ENCODE data around the gene MYRIP. TPM values are rescaled to one million over a fixed set of nuclear protein-coding genes. Genes with fewer than 3 reads are reported as not detected.

Gene MYRIP
- polyA plus RNA-seq, 3 donors = not detected

DNA sequence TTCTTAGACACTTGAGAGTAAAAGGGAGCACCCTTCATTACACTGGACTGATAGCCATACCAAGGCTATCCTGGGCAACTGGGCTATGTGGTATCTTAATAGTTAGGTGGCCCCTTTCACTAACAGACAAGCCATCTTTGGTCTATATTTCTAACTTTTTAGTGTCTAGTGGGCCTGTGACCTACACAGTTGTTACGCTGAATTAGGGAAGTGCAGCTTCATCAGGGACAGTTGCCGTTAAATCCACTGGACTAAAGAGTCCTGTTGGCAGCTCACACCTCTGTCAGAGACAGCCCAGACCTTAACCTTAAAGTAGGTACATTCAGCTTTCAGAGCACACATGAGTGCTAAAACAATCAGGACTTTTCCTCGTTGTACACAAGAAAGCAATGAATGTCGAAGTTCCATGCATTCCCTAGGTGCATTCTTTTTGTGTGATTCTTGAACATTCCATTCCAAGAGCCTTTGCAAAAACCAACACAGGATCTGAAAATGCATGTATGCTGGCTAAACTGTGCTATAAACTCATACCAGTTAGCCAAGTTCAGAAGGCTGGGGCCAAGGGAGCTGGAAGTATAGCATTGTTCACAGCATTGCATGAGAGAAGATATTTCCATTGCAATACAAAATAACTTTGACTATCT lies 269.9 kb downstream of the MYRIP start:
- Mint-ChIP-seq H3K4me3 (no peak overlapping the region), H3K36me3 (no peaks in the 10 kb centered on the region), H3K27me3 (ENCODE audit: low read depth in 3 of 3) (peaks cover 0 to 2% (median 2%) of the 10 kb centered on the region in 3 donors), H3K27ac (no peak overlapping the region), H3K9me3 (peaks cover 0 to 14% (median 8%) of the 10 kb centered on the region in 7 donors), H3K4me1 (no peaks in the 10 kb centered on the region)
- no peak overlapping the region for H3K27ac ChIP-seq (ENCODE audit: low read depth in 1 of 2, low read length in 2 of 2)
- no peaks in the 10 kb centered on the region for H3K4me1 ChIP-seq (ENCODE audit: control insufficient read depth in 1 of 2, insufficient read depth in 2 of 2, low read length in 2 of 2)
- peaks cover 0 to 7% of the 10 kb centered on the region in 2 donors for H3K9me3 ChIP-seq (replicated peaks in 1 of 2; ENCODE audit: control insufficient read depth in 1 of 2, insufficient read depth in 1 of 2, low read length in 2 of 2)
- no peak overlapping the region for H3K4me2 ChIP-seq (replicated peaks; ENCODE audit: extremely low read depth, low read length, poor library complexity, severe bottlenecking)
- no peaks in the 10 kb centered on the region for H4K20me1 ChIP-seq (ENCODE audit: insufficient read depth, low read length)
- H3K4me3 ChIP-seq (replicated peaks in 1 of 3; ENCODE audit: low read depth in 2 of 3, low read length in 3 of 3) = no peak overlapping the region
- TF ChIP-seq, protein P1, sequence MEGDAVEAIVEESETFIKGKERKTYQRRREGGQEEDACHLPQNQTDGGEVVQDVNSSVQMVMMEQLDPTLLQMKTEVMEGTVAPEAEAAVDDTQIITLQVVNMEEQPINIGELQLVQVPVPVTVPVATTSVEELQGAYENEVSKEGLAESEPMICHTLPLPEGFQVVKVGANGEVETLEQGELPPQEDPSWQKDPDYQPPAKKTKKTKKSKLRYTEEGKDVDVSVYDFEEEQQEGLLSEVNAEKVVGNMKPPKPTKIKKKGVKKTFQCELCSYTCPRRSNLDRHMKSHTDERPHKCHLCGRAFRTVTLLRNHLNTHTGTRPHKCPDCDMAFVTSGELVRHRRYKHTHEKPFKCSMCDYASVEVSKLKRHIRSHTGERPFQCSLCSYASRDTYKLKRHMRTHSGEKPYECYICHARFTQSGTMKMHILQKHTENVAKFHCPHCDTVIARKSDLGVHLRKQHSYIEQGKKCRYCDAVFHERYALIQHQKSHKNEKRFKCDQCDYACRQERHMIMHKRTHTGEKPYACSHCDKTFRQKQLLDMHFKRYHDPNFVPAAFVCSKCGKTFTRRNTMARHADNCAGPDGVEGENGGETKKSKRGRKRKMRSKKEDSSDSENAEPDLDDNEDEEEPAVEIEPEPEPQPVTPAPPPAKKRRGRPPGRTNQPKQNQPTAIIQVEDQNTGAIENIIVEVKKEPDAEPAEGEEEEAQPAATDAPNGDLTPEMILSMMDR (IDR thresholded peaks at IDR 0.05) = no peak
- no peak overlapping the region for H3K9ac ChIP-seq (ENCODE audit: insufficient read depth, low read length, poor library complexity, severe bottlenecking)
- DNase-seq = no peak
- H2AFZ ChIP-seq (ENCODE audit: insufficient read depth, low read depth, low read length, poor library complexity, severe bottlenecking) = no peak overlapping the region
- no peaks in the 10 kb centered on the region for H3K36me3 ChIP-seq (replicated peaks in 1 of 2; ENCODE audit: control insufficient read depth in 1 of 2, insufficient read depth in 2 of 2, low read length in 2 of 2)
- 90% methylated on average over 3 of the region's 4 CpGs for WGBS (ENCODE audit: insufficient coverage)
- intact Hi-C loops (cut with micrococcal nuclease) = no loop called here
- H3K27me3 ChIP-seq (ENCODE audit: control insufficient read depth in 2 of 2, insufficient read depth in 2 of 2, low read length in 2 of 2) = no peaks in the 10 kb centered on the region
- H3K79me2 ChIP-seq (ENCODE audit: insufficient read depth, low read length) = no peaks in the 10 kb centered on the region

DNA sequence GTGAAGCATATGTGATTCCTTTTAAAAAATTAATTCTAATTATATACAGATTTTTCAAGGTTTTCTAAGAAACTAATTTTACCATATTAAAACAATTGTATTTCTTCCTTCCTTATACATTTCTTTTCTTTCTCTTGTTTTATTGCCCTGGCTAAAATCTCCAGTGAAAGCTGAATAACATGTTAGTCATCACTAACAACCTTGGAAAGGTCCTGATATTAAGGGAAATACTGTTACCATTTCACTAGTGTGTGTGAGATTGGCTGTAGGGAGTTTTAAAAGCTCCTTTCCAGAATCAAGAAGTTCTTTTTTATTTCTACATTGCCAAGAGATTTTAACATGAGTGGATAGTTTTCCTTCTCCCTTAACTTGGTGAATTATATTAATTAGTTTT lies 270.4 kb downstream of the MYRIP start:
- no peak overlapping the region for H3K4me3 ChIP-seq (replicated peaks in 1 of 3; ENCODE audit: low read depth in 2 of 3, low read length in 3 of 3)
- no peak overlapping the region for H3K9ac ChIP-seq (ENCODE audit: insufficient read depth, low read length, poor library complexity, severe bottlenecking)
- no peak overlapping the region for H3K27ac Mint-ChIP-seq
- peaks cover 0 to 14% (median 8%) of the 10 kb centered on the region in 7 donors for H3K9me3 Mint-ChIP-seq
- H3K79me2 ChIP-seq (ENCODE audit: insufficient read depth, low read length) = no peaks in the 10 kb centered on the region
- no peak for DNase-seq
- H4K20me1 ChIP-seq (ENCODE audit: insufficient read depth, low read length) = no peaks in the 10 kb centered on the region
- H3K4me1 ChIP-seq (ENCODE audit: control insufficient read depth in 1 of 2, insufficient read depth in 2 of 2, low read length in 2 of 2) = no peaks in the 10 kb centered on the region
- H3K27me3 Mint-ChIP-seq (ENCODE audit: low read depth in 3 of 3) = peaks cover 0 to 2% (median 2%) of the 10 kb centered on the region in 3 donors
- no peaks in the 10 kb centered on the region for H3K4me1 Mint-ChIP-seq
- no peak overlapping the region for H2AFZ ChIP-seq (ENCODE audit: insufficient read depth, low read depth, low read length, poor library complexity, severe bottlenecking)
- H3K27ac ChIP-seq (ENCODE audit: low read depth in 1 of 2, low read length in 2 of 2) = no peak overlapping the region
- no peaks in the 10 kb centered on the region for H3K36me3 Mint-ChIP-seq
- TF ChIP-seq, protein P1 (IDR thresholded peaks at IDR 0.05) = no peak
- H3K4me3 Mint-ChIP-seq = no peak overlapping the region
- no peak overlapping the region for H3K4me2 ChIP-seq (replicated peaks; ENCODE audit: extremely low read depth, low read length, poor library complexity, severe bottlenecking)
- H3K36me3 ChIP-seq (replicated peaks in 1 of 2; ENCODE audit: control insufficient read depth in 1 of 2, insufficient read depth in 2 of 2, low read length in 2 of 2) = no peaks in the 10 kb centered on the region
- H3K9me3 ChIP-seq (replicated peaks in 1 of 2; ENCODE audit: control insufficient read depth in 1 of 2, insufficient read depth in 1 of 2, low read length in 2 of 2) = peaks cover 0 to 7% of the 10 kb centered on the region in 2 donors
- H3K27me3 ChIP-seq (ENCODE audit: control insufficient read depth in 2 of 2, insufficient read depth in 2 of 2, low read length in 2 of 2) = no peaks in the 10 kb centered on the region
- intact Hi-C loops (cut with micrococcal nuclease) = no loop called here
